B cell (primary cell): ENCODE results near the gene TSNAX. TPM values are rescaled to one million over a fixed set of nuclear protein-coding genes. Genes with fewer than 3 reads are reported as not detected.
"Not testable (repeated sequence)": the region's sequence is repeated elsewhere in the genome, so short reads cannot be mapped to it uniquely, and the experiment has no call there.

Experiments used
- ATAC-seq: fragments of 200-7000 bp; cut with Tn5 transposase; one replicate; pipeline ENCODE4 v1.10.0; 2021; ENCODE audit warnings: low read depth, mild to moderate bottlenecking, moderate number of reproducible peaks, moderate library complexity
- CTCF ChIA-PET: fragments of 350-600 bp; sonication (Branson Sonifier 250); formaldehyde crosslinking; loops from one replicate; lab custom pipeline; 2021; ENCODE audit warnings: antibody characterized with exemption, inconsistent platforms; lab: Charles Lee
- POLR2A ChIA-PET: fragments of 350-600 bp; sonication (Branson Sonifier 250); formaldehyde crosslinking; loops from one replicate; lab custom pipeline; 2021; ENCODE audit warnings: antibody characterized with exemption; lab: Charles Lee
- DNase-seq: peaks from one replicate; pipeline ENCODE4 v3.0.0; 2013
- H2AFZ ChIP-seq: 2 replicates; pipeline ENCODE4 v1.6.1; 2012; ENCODE audit warnings: mild to moderate bottlenecking, low read depth, low read length; ENCODE audit not compliant: insufficient read depth, poor library complexity, severe bottlenecking
- H3K27ac ChIP-seq, 2 donors: 1 replicate in 1 of 2; 2 replicates in 1 of 2; pipeline ENCODE4 v1.5.1; 2012 to 2013; ENCODE audit warnings: low read length in 2 of 2, mild to moderate bottlenecking in 2 of 2, moderate library complexity in 1 of 2
- H3K27me3 ChIP-seq, 4 experiments: fragments of 200-600 bp in 1 of 4; sonication (generic) in 1 of 4; replicated peaks in 1 of 4; 1 replicate in 2 of 4; 2 replicates in 2 of 4; pipeline versions ENCODE4 v1.6.1 to v1.7.0; 2013 to 2016; ENCODE audit warnings: low read length in 3 of 4, mild to moderate bottlenecking in 2 of 4, mixed read lengths in 1 of 4, moderate library complexity in 1 of 4; ENCODE audit not compliant: insufficient read depth in 4 of 4, control insufficient read depth in 3 of 4; ENCODE audit errors: control extremely low read depth in 1 of 4
- H3K36me3 ChIP-seq, 2 experiments: replicated peaks in 1 of 2; 1 replicate in 1 of 2; 2 replicates in 1 of 2; pipeline versions ENCODE4 v1.6.1 to v1.7.1; 2013; ENCODE audit warnings: low read length in 1 of 2; ENCODE audit not compliant: insufficient read depth in 2 of 2, control insufficient read depth in 1 of 2; ENCODE audit errors: control extremely low read depth in 1 of 2, extremely low read depth in 1 of 2
- H3K4me1 ChIP-seq, 2 donors: fragments of 200-600 bp in 1 of 2; sonication (generic) in 1 of 2; 1 replicate in 1 of 2; 2 replicates in 1 of 2; pipeline versions ENCODE4 v1.5.1 to v1.6.1; 2013 to 2017; ENCODE audit warnings: low read length in 2 of 2; ENCODE audit not compliant: control insufficient read depth in 2 of 2, insufficient read depth in 2 of 2
- H3K4me2 ChIP-seq: replicated peaks from 2 replicates; pipeline ENCODE3; 2012; ENCODE audit warnings: mild to moderate bottlenecking, low read depth, low read length; ENCODE audit not compliant: poor library complexity, severe bottlenecking
- H3K4me3 ChIP-seq, 5 experiments: fragments of 200-600 bp in 1 of 5; sonication (generic) in 1 of 5; 1 replicate in 3 of 5; 2 replicates in 2 of 5; pipeline versions ENCODE4 v1.5.1 to v1.7.0; 2011 to 2016; ENCODE audit warnings: low read length in 4 of 5, mild to moderate bottlenecking in 4 of 5, low read depth in 2 of 5, control low read depth in 1 of 5, moderate library complexity in 1 of 5; ENCODE audit not compliant: insufficient read depth in 1 of 5; ENCODE audit errors: control extremely low read depth in 1 of 5, extremely low read depth in 1 of 5
- H3K79me2 ChIP-seq: fragments of 200-600 bp; sonication (generic); one replicate; pipeline ENCODE4 v1.6.0; 2016; ENCODE audit warnings: low read length; ENCODE audit not compliant: control insufficient read depth, insufficient read depth
- H3K9ac ChIP-seq: fragments of 200-600 bp; sonication (generic); 2 replicates; pipeline ENCODE4 v1.6.1; 2017; ENCODE audit warnings: mild to moderate bottlenecking, low read length, moderate library complexity
- H3K9me3 ChIP-seq, 3 donors: one replicate each; pipeline versions ENCODE4 v1.6.1 to v1.7.1; 2013; ENCODE audit warnings: low read length in 2 of 3; ENCODE audit not compliant: control insufficient read depth in 2 of 3, insufficient read depth in 1 of 3; ENCODE audit errors: control extremely low read depth in 1 of 3
- H4K20me1 ChIP-seq: 2 replicates; pipeline ENCODE4 v1.6.0; 2012; ENCODE audit warnings: mild to moderate bottlenecking, low read length; ENCODE audit not compliant: insufficient read depth, control insufficient read depth, poor library complexity, severe bottlenecking
- H3K27ac Mint-ChIP-seq: one replicate; pipeline ENCODE4 v1.8.0; 2021; ENCODE audit warnings: mixed read lengths
- H3K27me3 Mint-ChIP-seq: one replicate; pipeline ENCODE4 v1.8.0; 2021; ENCODE audit warnings: mixed read lengths
- H3K4me1 Mint-ChIP-seq: one replicate; pipeline ENCODE4 v1.8.0; 2021; ENCODE audit warnings: mixed read lengths
- H3K4me3 Mint-ChIP-seq: one replicate; pipeline ENCODE4 v1.8.0; 2021; ENCODE audit warnings: mixed read lengths
- H3K9me3 Mint-ChIP-seq: one replicate; pipeline ENCODE4 v1.8.0; 2022; ENCODE audit warnings: mixed read lengths; ENCODE audit not compliant: insufficient read depth
- CTCF ChIP-seq: fragments of 200-600 bp; IDR thresholded peaks from one replicate; pipeline ENCODE4 v1.8.0; 2022; ENCODE audit warnings: antibody characterized with exemption, mild to moderate bottlenecking
- EZH2 ChIP-seq: IDR thresholded peaks from 2 replicates; pipeline ENCODE4 v1.6.1; 2012; ENCODE audit warnings: borderline replicate concordance, low read depth, mild to moderate bottlenecking, moderate library complexity, low read length; ENCODE audit not compliant: insufficient read depth, poor library complexity, severe bottlenecking
- WGBS: methylation state at CpG from one replicate; pipeline ENCODE4 v1.1.5; 2013; ENCODE audit warnings: missing lambda C conversion rate; ENCODE audit not compliant: insufficient coverage; 5-methylcytosine and 5-hydroxymethylcytosine counted together
- intact Hi-C: fragments of 100-400 bp; cut with micrococcal nuclease; formaldehyde crosslinking; loops from one replicate; pipeline ENCODE4 v1.10.0; 2022
- polyA plus RNA-seq: library from polyadenylated mRNA; depleted of rRNA; stranded (reverse); fragments of >200 nt; gene quantifications from 2 replicates; pipeline ENCODE4 v1.2.3, GENCODE V29; 2012
- total RNA-seq, 2 donors: library from RNA; stranded (reverse); fragments of 120-200 nt in 1 of 2; gene quantifications; 1 replicate in 1 of 2; 2 replicates in 1 of 2; pipeline versions ENCODE4 v1.2.3 to v1.2.4, GENCODE V29; 2013 to 2022

The TSNAX gene
- total and polyA plus RNA-seq, 2 donors (not counting 1 experiment from before 2014, with no cell fraction given) = 9.0 to 41.4 TPM

- Histone ChIP-seq H3K9ac (no peak overlapping the region), H3K27ac (no peak overlapping the region), H3K4me1 (peaks cover 10 to 12% of the 10 kb centered on the region in 2 donors), H4K20me1 (no peaks in the 10 kb centered on the region), H3K9me3 (no peaks in the 10 kb centered on the region), H3K4me3 (no peak overlapping the region), H3K27me3 (no peaks in the 10 kb centered on the region), H3K79me2 (no peaks in the 10 kb centered on the region), H3K4me2 (no peak overlapping the region), H3K36me3 (no peaks in the 10 kb centered on the region), H2AFZ (no peak overlapping the region)
- H3K27me3 Mint-ChIP-seq = no peaks in the 10 kb centered on the region
- ATAC-seq (no peak), DNase-seq (no peak)
- intact Hi-C loops = no loop called here
- ChIA-PET CTCF (interaction anchor here (0.7 to 1.0 kb wide), 2 partner anchors 8 to 11 kb away, joined by 3 read pairs; no protein-coding TSS in a partner anchor), POLR2A (no interaction called here)
- H3K9me3 Mint-ChIP-seq = no peaks in the 10 kb centered on the region
- no peak for TF ChIP-seq EZH2
- TF ChIP-seq CTCF = no peak
- no peak overlapping the region for H3K4me3 Mint-ChIP-seq
- no CpG with 5 or more reads among the region's 1 CpG for WGBS
- H3K27ac Mint-ChIP-seq = no peak overlapping the region
- peaks cover 16% of the 10 kb centered on the region for H3K4me1 Mint-ChIP-seq
Observed at GRCh38 chr1:231592809-231593208, 64.3 kb downstream of the TSNAX start.

GRCh38 chr1:231593264-231593663 lies 64.8 kb downstream of the TSNAX start:
- peaks cover 16% of the 10 kb centered on the region for H3K4me1 Mint-ChIP-seq
- no CpG with 5 or more reads among the region's 1 CpG for WGBS
- intact Hi-C loops = not testable (repeated sequence)

More at GRCh38 chr1:231593264-231593663, 64.8 kb downstream of the TSNAX start:
- H3K27ac ChIP-seq, DNase-seq, H4K20me1 ChIP-seq, H3K27ac Mint-ChIP-seq, H3K9ac ChIP-seq, H3K36me3 ChIP-seq, H3K4me2 ChIP-seq, H3K79me2 ChIP-seq, H3K9me3 ChIP-seq, H3K27me3 ChIP-seq, H3K27me3 Mint-ChIP-seq, H2AFZ ChIP-seq, H3K9me3 Mint-ChIP-seq, ATAC-seq, POLR2A ChIA-PET, H3K4me3 Mint-ChIP-seq, H3K4me3 ChIP-seq: not testable (repeated sequence)
- H3K4me1 ChIP-seq = peaks cover 10 to 12% of the 10 kb centered on the region in 2 donors
- CTCF ChIA-PET = interaction anchor here (0.7 kb wide), 1 partner anchor 10 kb away, joined by 3 read pairs; no protein-coding TSS in a partner anchor
